Nephron progenitor cell (in vitro differentiated cells): ENCODE data around the gene DYNC1H1.
A peak's percentile ranks its signal among the peaks of the same experiment; 100 is the strongest.

Experiments used
- DNase-seq: peaks from one replicate; pipeline ENCODE4 v3.0.0; 2021
- H3K27ac Mint-ChIP-seq: 2 replicates; pipeline ENCODE4 v1.8.0; 2021; ENCODE audit warnings: mild to moderate bottlenecking, moderate library complexity, mixed read lengths
- H3K27me3 Mint-ChIP-seq: 2 replicates; pipeline ENCODE4 v1.8.0; 2021; ENCODE audit warnings: mild to moderate bottlenecking, low read depth, mixed read lengths; ENCODE audit not compliant: poor library complexity
- H3K36me3 Mint-ChIP-seq: 2 replicates; pipeline ENCODE4 v1.8.0; 2021; ENCODE audit warnings: low read depth, mixed read lengths
- H3K4me1 Mint-ChIP-seq: 2 replicates; pipeline ENCODE4 v1.8.0; 2021; ENCODE audit warnings: mixed read lengths
- H3K4me3 Mint-ChIP-seq: 2 replicates; pipeline ENCODE4 v1.8.0; 2021; ENCODE audit warnings: mild to moderate bottlenecking, moderate library complexity, mixed read lengths
- H3K9me3 Mint-ChIP-seq: 2 replicates; pipeline ENCODE4 v1.8.0; 2021; ENCODE audit warnings: mild to moderate bottlenecking, moderate library complexity, mixed read lengths
- CTCF ChIP-seq: fragments of 200-600 bp; sonication (generic); IDR thresholded peaks from 2 replicates; pipeline ENCODE4 v1.5.0; 2021; ENCODE audit warnings: antibody characterized with exemption

The DYNC1H1 gene

GRCh38 chr14:102016420-102017090 lies 52.2 kb downstream of the DYNC1H1 start:
- H3K27me3 Mint-ChIP-seq, result no peaks in the 10 kb centered on the region
- H3K27ac Mint-ChIP-seq, result no peak overlapping the region
- H3K4me1 Mint-ChIP-seq, result no peaks in the 10 kb centered on the region
- H3K9me3 Mint-ChIP-seq, result no peaks in the 10 kb centered on the region
- peaks cover 98% of the 10 kb centered on the region for H3K36me3 Mint-ChIP-seq
- TF ChIP-seq CTCF, result no peak
- no peak overlapping the region for H3K4me3 Mint-ChIP-seq
- DNase-seq, result no peak

- Mint-ChIP-seq H3K27me3 (peaks cover 2% of the 10 kb centered on the region), H3K27ac (peak overlapping the region; percentile 81), H3K4me1 (no peaks in the 10 kb centered on the region), H3K4me3 (no peak overlapping the region), H3K36me3 (peaks cover 97% of the 10 kb centered on the region), H3K9me3 (no peaks in the 10 kb centered on the region)
- DNase-seq, result no peak
- TF ChIP-seq CTCF, result no peak
Measured at GRCh38 chr14:102018251-102018650, 53.9 kb downstream of the DYNC1H1 start.

- H3K4me1 Mint-ChIP-seq, result no peaks in the 10 kb centered on the region
- no peaks in the 10 kb centered on the region for H3K9me3 Mint-ChIP-seq
- DNase-seq, result no peak
- no peak overlapping the region for H3K27ac Mint-ChIP-seq
- no peak overlapping the region for H3K4me3 Mint-ChIP-seq
- peaks cover 97% of the 10 kb centered on the region for H3K36me3 Mint-ChIP-seq
- TF ChIP-seq CTCF, result no peak
- H3K27me3 Mint-ChIP-seq, result peaks cover 2% of the 10 kb centered on the region
Measured at GRCh38 chr14:102019006-102019540, 54.7 kb downstream of the DYNC1H1 start.

- no peak overlapping the region for H3K4me3 Mint-ChIP-seq
- no peaks in the 10 kb centered on the region for H3K4me1 Mint-ChIP-seq
- TF ChIP-seq CTCF, result no peak
- H3K27ac Mint-ChIP-seq, result peak overlapping the region; percentile 25
- peaks cover 2% of the 10 kb centered on the region for H3K27me3 Mint-ChIP-seq
- peaks cover 91% of the 10 kb centered on the region for H3K36me3 Mint-ChIP-seq
- no peaks in the 10 kb centered on the region for H3K9me3 Mint-ChIP-seq
- DNase-seq, result no peak
Measured at GRCh38 chr14:102020058-102020971, 55.9 kb downstream of the DYNC1H1 start.

GRCh38 chr14:102026934-102027333 lies 62.6 kb downstream of the DYNC1H1 start:
- Mint-ChIP-seq H3K4me3 (no peak overlapping the region), H3K27ac (peak overlapping the region; percentile 54), H3K9me3 (no peaks in the 10 kb centered on the region), H3K36me3 (peaks cover 75% of the 10 kb centered on the region), H3K4me1 (no peaks in the 10 kb centered on the region), H3K27me3 (peaks cover 8% of the 10 kb centered on the region)
- TF ChIP-seq CTCF, result no peak
- no peak for DNase-seq
